NCI-H748 (cell line): ENCODE results near the gene TSR2.

ENCODE experiments used
- DNase-seq: peaks from one replicate; lab custom pipeline; 2025; ENCODE audit not compliant: unreplicated experiment; lab: John Stamatoyannopoulos, UW

Gene TSR2

GRCh38 chrX:54439960-54440871, at the start of gene TSR2:
Gene TSR2, plus strand, starts transcription at chrX:54440404. Its CDS starts 18 bp downstream, at chrX:54440422.
- DNase-seq, result peak; percentile 90

- DNase-seq, result no peak
Measured at GRCh38 chrX:54397113-54397512, 43.1 kb upstream of the TSR2 start.

- no peak for DNase-seq
Measured at GRCh38 chrX:54407266-54407665, 32.9 kb upstream of the TSR2 start.

- no peak for DNase-seq
Measured at GRCh38 chrX:54411732-54412131, 28.5 kb upstream of the TSR2 start.

GRCh38 chrX:54413753-54414152, 26.5 kb upstream of the TSR2 start:
- no peak for DNase-seq

GRCh38 chrX:54415534-54416350, 24.5 kb upstream of the TSR2 start:
- DNase-seq, result no peak

GRCh38 chrX:54416965-54417364, 23.2 kb upstream of the TSR2 start:
- no peak for DNase-seq

GRCh38 chrX:54419559-54420302, 20.5 kb upstream of the TSR2 start:
- DNase-seq, result no peak

GRCh38 chrX:54422168-54422567, 18.0 kb upstream of the TSR2 start:
- DNase-seq, result no peak

GRCh38 chrX:54423161-54423888, 16.9 kb upstream of the TSR2 start:
- no peak for DNase-seq

GRCh38 chrX:54427837-54428424, 12.3 kb upstream of the TSR2 start:
- DNase-seq, result peak; percentile 49

- no peak for DNase-seq
Measured at GRCh38 chrX:54430519-54430918, 9.7 kb upstream of the TSR2 start.

- no peak for DNase-seq
Measured at GRCh38 chrX:54435121-54435520, 5.1 kb upstream of the TSR2 start.

GRCh38 chrX:54442790-54443189, 2.6 kb downstream of the TSR2 start:
- no peak for DNase-seq

GRCh38 chrX:54444752-54445151, 4.5 kb downstream of the TSR2 start:
- DNase-seq, result no peak

GRCh38 chrX:54446084-54446483, 5.9 kb downstream of the TSR2 start:
- DNase-seq, result no peak

- DNase-seq, result no peak
Measured at GRCh38 chrX:54447461-54447860, 7.3 kb downstream of the TSR2 start.

- DNase-seq, result no peak
Measured at GRCh38 chrX:54449929-54450328, 9.7 kb downstream of the TSR2 start.

- peak; percentile 6 for DNase-seq
Measured at GRCh38 chrX:54452920-54453319, 12.7 kb downstream of the TSR2 start.

- DNase-seq, result no peak
Measured at GRCh38 chrX:54470054-54470760, 30.0 kb downstream of the TSR2 start.
